HepG2 (cell line): Measurements from ENCODE around the gene MBLAC1. TPM values are rescaled to one million over a fixed set of nuclear protein-coding genes. Genes with fewer than 3 reads are reported as not detected.
A peak's percentile ranks its signal among the peaks of the same experiment; 100 is the strongest.

Experiments used
- HCFC1 ChIP-seq: fragments of 150-350 bp; IDR thresholded peaks from 2 replicates; pipeline ENCODE4 v1.6.1; 2014; ENCODE audit warnings: low read depth, low read length
- NR2F2 ChIP-seq: IDR thresholded peaks from 2 replicates; pipeline ENCODE4 v1.6.1; 2012; ENCODE audit warnings: low read depth, inconsistent platforms, borderline replicate concordance
- RFXAP ChIP-seq: sonication (generic); formaldehyde crosslinking; IDR thresholded peaks from 2 replicates; pipeline ENCODE4 v1.4.0; 2020; ENCODE audit warnings: missing genetic modification reagents, borderline replicate concordance
- SMC3 ChIP-seq: IDR thresholded peaks from 2 replicates; pipeline ENCODE4 v1.6.1; 2011; ENCODE audit warnings: low read length, improper control_type of control experiment
- ZFY ChIP-seq: sonication (generic); formaldehyde crosslinking; IDR thresholded peaks from 2 replicates; pipeline ENCODE4 v1.4.0; 2020; ENCODE audit warnings: missing genetic modification reagents
- ZNF296 ChIP-seq: sonication (generic); formaldehyde crosslinking; conservative IDR thresholded peaks from 2 replicates; pipeline ENCODE4 v1.5.0; 2020; ENCODE audit warnings: mild to moderate bottlenecking, missing genetic modification reagents
- ZNF350 ChIP-seq: sonication (generic); formaldehyde crosslinking; IDR thresholded peaks from 2 replicates; pipeline ENCODE4 v1.4.0; 2020; ENCODE audit warnings: mild to moderate bottlenecking, low read depth, missing genetic modification reagents, borderline replicate concordance
- ZNF430 ChIP-seq: sonication (generic); formaldehyde crosslinking; IDR thresholded peaks from 2 replicates; pipeline ENCODE4 v1.9.0; 2021; ENCODE audit warnings: mild to moderate bottlenecking, missing genetic modification reagents
- ZNF501 ChIP-seq: sonication (generic); formaldehyde crosslinking; IDR thresholded peaks from 2 replicates; pipeline ENCODE4 v1.5.1; 2020; ENCODE audit warnings: mild to moderate bottlenecking, moderate library complexity, missing genetic modification reagents
- ZSCAN25 ChIP-seq: sonication (generic); formaldehyde crosslinking; IDR thresholded peaks from 2 replicates; pipeline ENCODE4 v1.8.0; 2022; ENCODE audit warnings: mild to moderate bottlenecking, missing genetic modification reagents
- polyA plus RNA-seq, 8 experiments: library from polyadenylated mRNA; depleted of rRNA in 3 of 8; stranded (reverse) in 7 of 8; unstranded in 1 of 8; fragments of >200 nt; fragmentation: Illumina TruSeq in 4 of 8; extraction: Trizol in 4 of 8; gene quantifications; 2 replicates each; pipeline versions ENCODE4 v1.2.1 to v1.2.3, GENCODE V29; 2011 to 2016; ENCODE audit warnings: low read depth in 4 of 8, missing spikeins in 1 of 8, mixed read lengths in 1 of 8; ENCODE audit not compliant: insufficient read depth in 1 of 8
- total RNA-seq, 5 experiments: library from RNA; depleted of rRNA; stranded (reverse); fragments of >200 nt; fragmentation: Illumina TruSeq; extraction: Trizol; gene quantifications; 2 replicates each; pipeline ENCODE4 v1.2.3, GENCODE V29; 2016; ENCODE audit warnings: low read depth in 1 of 5
- TF ChIP-seq, protein P1 (sequence below): sonication (generic); formaldehyde crosslinking; conservative IDR thresholded peaks from 2 replicates; pipeline ENCODE4 v1.8.1; 2023; ENCODE audit warnings: missing genetic modification reagents
- TF ChIP-seq, protein P2 (sequence below): sonication (generic); formaldehyde crosslinking; IDR thresholded peaks from 2 replicates; pipeline ENCODE4 v1.4.0; 2020; ENCODE audit warnings: mild to moderate bottlenecking, missing genetic modification reagents
- TF ChIP-seq, protein P3 (sequence below): sonication (generic); formaldehyde crosslinking; IDR thresholded peaks from 2 replicates; pipeline ENCODE4 v1.4.0; 2020; ENCODE audit warnings: missing genetic modification reagents, borderline replicate concordance
- TF ChIP-seq, protein P4 (sequence below): sonication (generic); formaldehyde crosslinking; IDR thresholded peaks from 2 replicates; pipeline ENCODE4 v1.4.0; 2020; ENCODE audit warnings: missing genetic modification reagents, borderline replicate concordance
- TF ChIP-seq, protein P5 (sequence below): sonication (generic); formaldehyde crosslinking; IDR thresholded peaks from 2 replicates; pipeline ENCODE4 v1.4.0; 2020; ENCODE audit warnings: missing genetic modification reagents, mild to moderate bottlenecking, borderline replicate concordance

Gene MBLAC1
- total and polyA plus RNA-seq, 2 of the 13 experiments (the other 11 are each of a cell fraction or from before 2014, with no cell fraction given) = 0.79 to 2.1 TPM

DNA sequence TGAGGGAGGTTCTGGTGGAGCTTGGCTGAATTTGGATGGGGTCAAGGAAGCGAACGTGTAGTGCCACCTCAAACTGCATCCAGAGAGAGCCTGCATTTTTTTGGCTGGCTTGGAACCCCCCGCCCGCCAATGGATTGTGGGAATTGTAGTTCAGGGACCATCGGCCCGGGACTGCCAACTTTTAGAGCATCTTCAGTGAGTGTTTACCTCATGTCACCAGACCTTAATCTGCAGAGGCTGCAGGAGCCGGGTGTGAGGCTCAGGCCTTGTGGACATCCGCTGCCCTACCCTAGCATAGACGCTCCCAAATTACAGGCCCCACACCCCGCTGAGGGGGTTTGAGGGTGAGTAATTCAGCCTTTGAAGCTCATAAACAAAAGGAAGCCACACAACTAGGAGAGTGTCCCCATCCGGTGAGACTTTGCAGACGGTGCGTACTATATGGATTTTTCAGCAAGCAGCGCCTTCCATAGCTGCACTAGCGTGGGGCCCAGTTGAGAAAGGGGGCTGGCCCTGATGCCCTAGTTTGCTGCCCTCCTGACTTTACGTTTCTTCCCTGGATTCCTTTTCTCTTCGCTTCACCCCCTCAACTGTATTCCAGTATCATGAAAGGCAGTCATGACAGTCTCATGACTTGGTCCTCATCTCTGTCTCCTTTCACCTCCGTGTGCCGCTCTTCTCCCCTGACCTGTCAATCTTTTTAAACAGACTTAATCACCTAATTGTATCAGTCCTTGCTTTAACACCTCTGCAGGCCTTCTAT lies 6.6 kb upstream of the MBLAC1 start (continued):
- TF ChIP-seq ZNF501 (CRISPR knock-in tag) (0 out of 2 replicates have a peak, but pooled peaks have one; percentile 31), RFXAP (no peak), HCFC1 (peak; percentile 65), ZNF350 (0 out of 2 replicates have a peak, but pooled peaks have one; percentile 21), ZNF430 (CRISPR knock-in tag) (0 out of 2 replicates have a peak, but pooled peaks have one; percentile 17), NR2F2 (no peak), SMC3 (no peak), ZSCAN25 (CRISPR knock-in tag) (no peak), ZNF296 (0 out of 2 replicates have a peak, but pooled peaks have one; percentile 59), ZFY (peak; percentile 69; the same call in 1 of the 2 replicates)
- TF ChIP-seq, protein P1, sequence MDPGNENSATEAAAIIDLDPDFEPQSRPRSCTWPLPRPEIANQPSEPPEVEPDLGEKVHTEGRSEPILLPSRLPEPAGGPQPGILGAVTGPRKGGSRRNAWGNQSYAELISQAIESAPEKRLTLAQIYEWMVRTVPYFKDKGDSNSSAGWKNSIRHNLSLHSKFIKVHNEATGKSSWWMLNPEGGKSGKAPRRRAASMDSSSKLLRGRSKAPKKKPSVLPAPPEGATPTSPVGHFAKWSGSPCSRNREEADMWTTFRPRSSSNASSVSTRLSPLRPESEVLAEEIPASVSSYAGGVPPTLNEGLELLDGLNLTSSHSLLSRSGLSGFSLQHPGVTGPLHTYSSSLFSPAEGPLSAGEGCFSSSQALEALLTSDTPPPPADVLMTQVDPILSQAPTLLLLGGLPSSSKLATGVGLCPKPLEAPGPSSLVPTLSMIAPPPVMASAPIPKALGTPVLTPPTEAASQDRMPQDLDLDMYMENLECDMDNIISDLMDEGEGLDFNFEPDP (CRISPR knock-in tag) = no peak
- TF ChIP-seq, protein P2, sequence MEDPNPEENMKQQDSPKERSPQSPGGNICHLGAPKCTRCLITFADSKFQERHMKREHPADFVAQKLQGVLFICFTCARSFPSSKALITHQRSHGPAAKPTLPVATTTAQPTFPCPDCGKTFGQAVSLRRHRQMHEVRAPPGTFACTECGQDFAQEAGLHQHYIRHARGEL (CRISPR knock-in tag) = no peak
- TF ChIP-seq, protein P3, sequence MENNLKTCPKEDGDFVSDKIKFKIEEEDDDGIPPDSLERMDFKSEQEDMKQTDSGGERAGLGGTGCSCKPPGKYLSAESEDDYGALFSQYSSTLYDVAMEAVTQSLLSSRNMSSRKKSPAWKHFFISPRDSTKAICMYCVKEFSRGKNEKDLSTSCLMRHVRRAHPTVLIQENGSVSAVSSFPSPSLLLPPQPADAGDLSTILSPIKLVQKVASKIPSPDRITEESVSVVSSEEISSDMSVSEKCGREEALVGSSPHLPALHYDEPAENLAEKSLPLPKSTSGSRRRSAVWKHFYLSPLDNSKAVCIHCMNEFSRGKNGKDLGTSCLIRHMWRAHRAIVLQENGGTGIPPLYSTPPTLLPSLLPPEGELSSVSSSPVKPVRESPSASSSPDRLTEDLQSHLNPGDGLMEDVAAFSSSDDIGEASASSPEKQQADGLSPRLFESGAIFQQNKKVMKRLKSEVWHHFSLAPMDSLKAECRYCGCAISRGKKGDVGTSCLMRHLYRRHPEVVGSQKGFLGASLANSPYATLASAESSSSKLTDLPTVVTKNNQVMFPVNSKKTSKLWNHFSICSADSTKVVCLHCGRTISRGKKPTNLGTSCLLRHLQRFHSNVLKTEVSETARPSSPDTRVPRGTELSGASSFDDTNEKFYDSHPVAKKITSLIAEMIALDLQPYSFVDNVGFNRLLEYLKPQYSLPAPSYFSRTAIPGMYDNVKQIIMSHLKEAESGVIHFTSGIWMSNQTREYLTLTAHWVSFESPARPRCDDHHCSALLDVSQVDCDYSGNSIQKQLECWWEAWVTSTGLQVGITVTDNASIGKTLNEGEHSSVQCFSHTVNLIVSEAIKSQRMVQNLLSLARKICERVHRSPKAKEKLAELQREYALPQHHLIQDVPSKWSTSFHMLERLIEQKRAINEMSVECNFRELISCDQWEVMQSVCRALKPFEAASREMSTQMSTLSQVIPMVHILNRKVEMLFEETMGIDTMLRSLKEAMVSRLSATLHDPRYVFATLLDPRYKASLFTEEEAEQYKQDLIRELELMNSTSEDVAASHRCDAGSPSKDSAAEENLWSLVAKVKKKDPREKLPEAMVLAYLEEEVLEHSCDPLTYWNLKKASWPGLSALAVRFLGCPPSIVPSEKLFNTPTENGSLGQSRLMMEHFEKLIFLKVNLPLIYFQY (CRISPR knock-in tag) = no peak
- TF ChIP-seq, protein P4, sequence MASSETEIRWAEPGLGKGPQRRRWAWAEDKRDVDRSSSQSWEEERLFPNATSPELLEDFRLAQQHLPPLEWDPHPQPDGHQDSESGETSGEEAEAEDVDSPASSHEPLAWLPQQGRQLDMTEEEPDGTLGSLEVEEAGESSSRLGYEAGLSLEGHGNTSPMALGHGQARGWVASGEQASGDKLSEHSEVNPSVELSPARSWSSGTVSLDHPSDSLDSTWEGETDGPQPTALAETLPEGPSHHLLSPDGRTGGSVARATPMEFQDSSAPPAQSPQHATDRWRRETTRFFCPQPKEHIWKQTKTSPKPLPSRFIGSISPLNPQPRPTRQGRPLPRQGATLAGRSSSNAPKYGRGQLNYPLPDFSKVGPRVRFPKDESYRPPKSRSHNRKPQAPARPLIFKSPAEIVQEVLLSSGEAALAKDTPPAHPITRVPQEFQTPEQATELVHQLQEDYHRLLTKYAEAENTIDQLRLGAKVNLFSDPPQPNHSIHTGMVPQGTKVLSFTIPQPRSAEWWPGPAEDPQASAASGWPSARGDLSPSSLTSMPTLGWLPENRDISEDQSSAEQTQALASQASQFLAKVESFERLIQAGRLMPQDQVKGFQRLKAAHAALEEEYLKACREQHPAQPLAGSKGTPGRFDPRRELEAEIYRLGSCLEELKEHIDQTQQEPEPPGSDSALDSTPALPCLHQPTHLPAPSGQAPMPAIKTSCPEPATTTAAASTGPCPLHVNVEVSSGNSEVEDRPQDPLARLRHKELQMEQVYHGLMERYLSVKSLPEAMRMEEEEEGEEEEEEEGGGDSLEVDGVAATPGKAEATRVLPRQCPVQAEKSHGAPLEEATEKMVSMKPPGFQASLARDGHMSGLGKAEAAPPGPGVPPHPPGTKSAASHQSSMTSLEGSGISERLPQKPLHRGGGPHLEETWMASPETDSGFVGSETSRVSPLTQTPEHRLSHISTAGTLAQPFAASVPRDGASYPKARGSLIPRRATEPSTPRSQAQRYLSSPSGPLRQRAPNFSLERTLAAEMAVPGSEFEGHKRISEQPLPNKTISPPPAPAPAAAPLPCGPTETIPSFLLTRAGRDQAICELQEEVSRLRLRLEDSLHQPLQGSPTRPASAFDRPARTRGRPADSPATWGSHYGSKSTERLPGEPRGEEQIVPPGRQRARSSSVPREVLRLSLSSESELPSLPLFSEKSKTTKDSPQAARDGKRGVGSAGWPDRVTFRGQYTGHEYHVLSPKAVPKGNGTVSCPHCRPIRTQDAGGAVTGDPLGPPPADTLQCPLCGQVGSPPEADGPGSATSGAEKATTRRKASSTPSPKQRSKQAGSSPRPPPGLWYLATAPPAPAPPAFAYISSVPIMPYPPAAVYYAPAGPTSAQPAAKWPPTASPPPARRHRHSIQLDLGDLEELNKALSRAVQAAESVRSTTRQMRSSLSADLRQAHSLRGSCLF = no peak
- TF ChIP-seq, protein P5, sequence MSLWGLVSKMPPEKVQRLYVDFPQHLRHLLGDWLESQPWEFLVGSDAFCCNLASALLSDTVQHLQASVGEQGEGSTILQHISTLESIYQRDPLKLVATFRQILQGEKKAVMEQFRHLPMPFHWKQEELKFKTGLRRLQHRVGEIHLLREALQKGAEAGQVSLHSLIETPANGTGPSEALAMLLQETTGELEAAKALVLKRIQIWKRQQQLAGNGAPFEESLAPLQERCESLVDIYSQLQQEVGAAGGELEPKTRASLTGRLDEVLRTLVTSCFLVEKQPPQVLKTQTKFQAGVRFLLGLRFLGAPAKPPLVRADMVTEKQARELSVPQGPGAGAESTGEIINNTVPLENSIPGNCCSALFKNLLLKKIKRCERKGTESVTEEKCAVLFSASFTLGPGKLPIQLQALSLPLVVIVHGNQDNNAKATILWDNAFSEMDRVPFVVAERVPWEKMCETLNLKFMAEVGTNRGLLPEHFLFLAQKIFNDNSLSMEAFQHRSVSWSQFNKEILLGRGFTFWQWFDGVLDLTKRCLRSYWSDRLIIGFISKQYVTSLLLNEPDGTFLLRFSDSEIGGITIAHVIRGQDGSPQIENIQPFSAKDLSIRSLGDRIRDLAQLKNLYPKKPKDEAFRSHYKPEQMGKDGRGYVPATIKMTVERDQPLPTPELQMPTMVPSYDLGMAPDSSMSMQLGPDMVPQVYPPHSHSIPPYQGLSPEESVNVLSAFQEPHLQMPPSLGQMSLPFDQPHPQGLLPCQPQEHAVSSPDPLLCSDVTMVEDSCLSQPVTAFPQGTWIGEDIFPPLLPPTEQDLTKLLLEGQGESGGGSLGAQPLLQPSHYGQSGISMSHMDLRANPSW (CRISPR knock-in tag) = no peak
